Activated CD4-positive, alpha-beta memory T cell treated with anti-CD3 and anti-CD28 coated beads, Interleukin-2, amount 10 ng/mL, durations not matched to agents 7 days and 5 days (primary cell): ENCODE results near the gene KCTD6. TPM values are rescaled to one million over a fixed set of nuclear protein-coding genes. Genes with fewer than 3 reads are reported as not detected.
A peak's percentile ranks its signal among the peaks of the same experiment; 100 is the strongest.

Source experiments
- CTCF ChIA-PET: fragments of 350-600 bp; sonication (Branson Sonifier 250); formaldehyde crosslinking; loops from one replicate; lab custom pipeline; 2021; ENCODE audit warnings: antibody characterized with exemption, inconsistent platforms; lab: Charles Lee
- POLR2A ChIA-PET: fragments of 350-600 bp; sonication (Branson Sonifier 250); formaldehyde crosslinking; loops from one replicate; lab custom pipeline; 2021; ENCODE audit warnings: antibody characterized with exemption; lab: Charles Lee
- DNase-seq: peaks from one replicate; pipeline ENCODE4 v3.0.0-alpha.2; 2020
- H3K27ac Mint-ChIP-seq: one replicate; pipeline ENCODE4 v1.8.0; 2021; ENCODE audit warnings: mild to moderate bottlenecking, mixed read lengths
- H3K27me3 Mint-ChIP-seq: one replicate; pipeline ENCODE4 v1.8.0; 2021; ENCODE audit warnings: mixed read lengths
- H3K36me3 Mint-ChIP-seq: one replicate; pipeline ENCODE4 v1.8.0; 2021; ENCODE audit warnings: low read depth, mixed read lengths
- H3K4me1 Mint-ChIP-seq: one replicate; pipeline ENCODE4 v1.8.0; 2021; ENCODE audit warnings: mixed read lengths
- H3K4me3 Mint-ChIP-seq: one replicate; pipeline ENCODE4 v1.8.0; 2021; ENCODE audit warnings: mild to moderate bottlenecking, mixed read lengths
- H3K9me3 Mint-ChIP-seq: one replicate; pipeline ENCODE4 v1.8.0; 2021; ENCODE audit warnings: mixed read lengths
- total RNA-seq, 2 experiments: library from RNA; stranded (reverse); gene quantifications; one replicate each; pipeline ENCODE4 v1.2.3, GENCODE V29; 2021

KCTD6 gene
- total RNA-seq, 2 experiments from 2014 or later: 9.4 to 12.4 TPM

DNA sequence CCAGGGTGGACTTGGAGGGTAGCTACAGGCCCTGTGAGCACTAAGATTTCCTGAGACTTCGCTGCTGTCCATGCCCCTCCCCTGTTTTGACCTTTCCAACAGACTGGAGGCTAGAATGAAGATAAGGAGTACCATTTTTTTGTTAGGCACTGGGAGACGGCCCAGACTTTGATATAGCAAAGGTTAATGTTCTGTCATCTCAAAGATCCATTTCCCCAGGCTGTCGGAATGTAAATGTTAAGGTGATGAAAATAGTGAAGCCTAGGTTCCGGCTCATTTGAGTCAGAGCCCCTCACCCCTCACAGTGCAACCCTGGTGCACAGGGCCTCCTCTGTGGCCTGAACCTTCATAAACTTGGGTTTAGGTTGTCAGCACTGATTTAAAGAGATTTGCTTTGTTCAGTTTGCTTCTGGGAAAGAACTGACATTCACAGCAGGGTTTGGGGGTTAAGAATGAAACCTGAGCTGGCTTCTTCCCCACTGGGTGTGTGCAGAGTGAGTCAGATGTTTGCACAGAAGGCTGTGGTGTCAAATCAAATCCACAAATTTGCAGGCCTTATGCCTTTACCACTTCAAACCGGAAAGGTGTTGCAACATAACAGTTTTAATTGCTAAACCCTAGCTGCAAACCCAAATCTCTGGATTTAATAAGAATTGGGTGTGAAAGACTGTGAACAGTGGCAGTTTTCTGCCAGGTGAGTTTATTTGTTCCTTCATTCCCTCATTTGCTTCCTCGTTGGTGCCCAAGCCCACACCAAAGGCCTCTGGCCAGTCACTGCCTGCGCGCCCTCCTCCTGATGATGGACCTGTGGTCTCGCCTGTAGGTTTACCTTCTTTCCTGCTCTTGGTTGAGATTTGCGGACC lies 20.6 kb upstream of the KCTD6 start:
- Mint-ChIP-seq H3K9me3 (no peaks in the 10 kb centered on the region), H3K4me1 (peaks cover 61% of the 10 kb centered on the region), H3K27me3 (no peaks in the 10 kb centered on the region), H3K4me3 (peak overlapping the region; percentile 62), H3K27ac (peak overlapping the region; percentile 89), H3K36me3 (no peaks in the 10 kb centered on the region)
- POLR2A ChIA-PET: interaction anchor here (0.7 to 4.2 kb wide), 11 partner anchors 12 to 915 kb away, joined by 3 to 44 read pairs (median 4); partner anchors contain the start of genes HTD2, KCTD6, PDE12 and PDHB
- CTCF ChIA-PET: interaction anchor here (1.0 to 6.1 kb wide), 10 partner anchors 8 to 294 kb away, joined by 3 to 56 read pairs (median 5); partner anchors contain the start of genes HTD2, KCTD6, PXK and RPP14
- peak; percentile 75 for DNase-seq

GRCh38 chr3:58473275-58473674 lies 18.6 kb upstream of the KCTD6 start:
- no peak for DNase-seq
- H3K27ac Mint-ChIP-seq: peak overlapping the region; percentile 61
- CTCF ChIA-PET: interaction anchor here (1.5 to 6.1 kb wide), 6 partner anchors 10 to 167 kb away, joined by 3 to 56 read pairs (median 17); partner anchors contain the start of genes HTD2, KCTD6 and RPP14
- H3K4me1 Mint-ChIP-seq: peaks cover 61% of the 10 kb centered on the region
- no peak overlapping the region for H3K4me3 Mint-ChIP-seq
- H3K36me3 Mint-ChIP-seq: no peaks in the 10 kb centered on the region
- H3K9me3 Mint-ChIP-seq: no peaks in the 10 kb centered on the region
- no peaks in the 10 kb centered on the region for H3K27me3 Mint-ChIP-seq
- POLR2A ChIA-PET: interaction anchor here (1.5 to 4.2 kb wide), 3 partner anchors 13 to 40 kb away, joined by 5 to 44 read pairs (median 8); partner anchors contain the start of genes KCTD6 and PDHB

DNA sequence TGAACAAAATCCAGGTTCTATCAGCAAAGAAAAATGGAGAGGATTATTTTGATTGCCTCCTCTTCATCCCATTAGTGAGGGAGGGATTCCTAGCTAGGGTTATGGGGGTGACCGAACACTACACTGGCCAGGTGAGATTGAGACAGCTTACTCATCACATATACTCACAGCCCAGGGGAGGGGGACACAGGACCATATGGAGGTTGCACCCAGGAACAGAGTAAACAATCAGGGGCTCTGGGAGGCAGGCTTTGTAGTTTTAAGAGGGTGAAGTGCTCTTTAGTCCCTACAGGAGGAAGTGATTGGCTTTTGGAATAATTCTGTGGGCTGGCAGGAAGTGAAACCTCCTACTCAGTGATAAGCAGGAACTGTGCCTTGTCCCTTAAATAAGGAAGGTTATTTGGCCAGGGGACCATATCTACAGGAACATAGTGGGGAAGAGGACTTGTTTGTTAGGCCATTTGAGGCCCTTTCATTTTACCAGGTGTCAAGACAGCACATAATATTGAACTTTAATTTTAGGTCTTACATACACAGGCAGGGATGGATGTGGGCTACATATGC lies 17.5 kb upstream of the KCTD6 start:
- H3K9me3 Mint-ChIP-seq: peaks cover 2% of the 10 kb centered on the region
- H3K27me3 Mint-ChIP-seq: peaks cover 4% of the 10 kb centered on the region
- H3K27ac Mint-ChIP-seq: no peak overlapping the region
- POLR2A ChIA-PET: interaction anchor here (1.5 to 2.3 kb wide), 2 partner anchors 12 to 41 kb away, joined by 5 to 8 read pairs; partner anchors contain the start of gene PDHB
- H3K4me3 Mint-ChIP-seq: no peak overlapping the region
- peaks cover 5% of the 10 kb centered on the region for H3K36me3 Mint-ChIP-seq
- CTCF ChIA-PET: interaction anchor here (3.1 to 6.1 kb wide), 3 partner anchors 11 to 168 kb away, joined by 22 to 56 read pairs (median 28); partner anchors contain the start of genes HTD2, KCTD6 and RPP14
- DNase-seq: no peak
- H3K4me1 Mint-ChIP-seq: peaks cover 55% of the 10 kb centered on the region

GRCh38 chr3:58474967-58475578 lies 16.8 kb upstream of the KCTD6 start:
- CTCF ChIA-PET: interaction anchor here (1.4 to 6.1 kb wide), 2 partner anchors 168 to 169 kb away, joined by 3 to 28 read pairs; partner anchors contain the start of genes HTD2 and RPP14
- POLR2A ChIA-PET: interaction anchor here (1.0 to 1.2 kb wide), 2 partner anchors 12 to 17 kb away, joined by 3 read pairs; partner anchors contain the start of gene KCTD6
- no peak overlapping the region for H3K4me3 Mint-ChIP-seq
- H3K27me3 Mint-ChIP-seq: peaks cover 6% of the 10 kb centered on the region
- H3K4me1 Mint-ChIP-seq: peaks cover 52% of the 10 kb centered on the region
- no peak overlapping the region for H3K27ac Mint-ChIP-seq
- peaks cover 8% of the 10 kb centered on the region for H3K36me3 Mint-ChIP-seq
- no peak for DNase-seq
- peaks cover 2% of the 10 kb centered on the region for H3K9me3 Mint-ChIP-seq

DNA sequence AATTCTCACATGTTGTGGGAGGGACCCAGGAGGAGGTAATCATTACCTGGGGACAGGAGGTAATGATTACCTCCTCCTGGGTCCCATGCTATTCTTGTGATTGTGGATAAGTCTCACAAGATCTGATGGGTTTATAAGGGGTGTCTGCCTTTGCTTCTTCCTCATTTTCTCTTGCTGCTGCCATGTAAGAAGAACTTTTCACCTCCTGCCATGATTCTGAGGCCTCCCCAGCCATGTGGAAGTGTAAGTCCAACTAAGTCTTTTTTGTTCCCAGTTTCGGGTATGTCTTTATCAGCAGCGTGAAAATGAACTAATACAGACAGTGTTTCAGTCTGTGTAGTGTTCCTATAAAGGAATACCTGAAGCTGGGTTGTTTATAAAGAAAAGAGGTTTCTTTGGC lies 13.1 kb upstream of the KCTD6 start:
- no peak for DNase-seq
- ChIA-PET POLR2A (no interaction called here), CTCF (no interaction called here)
- peaks cover 8% of the 10 kb centered on the region for H3K36me3 Mint-ChIP-seq
- H3K9me3 Mint-ChIP-seq: peaks cover 2% of the 10 kb centered on the region
- peaks cover 13% of the 10 kb centered on the region for H3K27me3 Mint-ChIP-seq
- no peak overlapping the region for H3K27ac Mint-ChIP-seq
- H3K4me1 Mint-ChIP-seq: peaks cover 21% of the 10 kb centered on the region
- no peak overlapping the region for H3K4me3 Mint-ChIP-seq

GRCh38 chr3:58480309-58480708 lies 11.6 kb upstream of the KCTD6 start:
- Mint-ChIP-seq H3K27me3 (peaks cover 17% of the 10 kb centered on the region), H3K4me3 (no peak overlapping the region)

GRCh38 chr3:58482917-58483636 lies 8.8 kb upstream of the KCTD6 start:
- CTCF ChIA-PET: interaction anchor here (0.9 kb wide), 1 partner anchor 11 kb away, joined by 3 read pairs; no protein-coding TSS in a partner anchor
- H3K36me3 Mint-ChIP-seq: peaks cover 8% of the 10 kb centered on the region
- DNase-seq: no peak
- peaks cover 2% of the 10 kb centered on the region for H3K9me3 Mint-ChIP-seq
- POLR2A ChIA-PET: interaction anchor here (1.2 kb wide), 1 partner anchor 12 kb away, joined by 4 read pairs; no protein-coding TSS in a partner anchor
- peaks cover 39% of the 10 kb centered on the region for H3K27me3 Mint-ChIP-seq
- no peak overlapping the region for H3K4me3 Mint-ChIP-seq
- H3K4me1 Mint-ChIP-seq: peaks cover 12% of the 10 kb centered on the region
- no peak overlapping the region for H3K27ac Mint-ChIP-seq

More at GRCh38 chr3:58480309-58480708, 11.6 kb upstream of the KCTD6 start:
- Mint-ChIP-seq H3K27ac (no peak overlapping the region), H3K4me1 (peaks cover 6% of the 10 kb centered on the region), H3K9me3 (peaks cover 2% of the 10 kb centered on the region), H3K36me3 (peaks cover 8% of the 10 kb centered on the region)
- ChIA-PET POLR2A (no interaction called here), CTCF (interaction anchor here (2.4 kb wide), 1 partner anchor 11 kb away, joined by 6 read pairs; no protein-coding TSS in a partner anchor)
- DNase-seq: no peak

DNA sequence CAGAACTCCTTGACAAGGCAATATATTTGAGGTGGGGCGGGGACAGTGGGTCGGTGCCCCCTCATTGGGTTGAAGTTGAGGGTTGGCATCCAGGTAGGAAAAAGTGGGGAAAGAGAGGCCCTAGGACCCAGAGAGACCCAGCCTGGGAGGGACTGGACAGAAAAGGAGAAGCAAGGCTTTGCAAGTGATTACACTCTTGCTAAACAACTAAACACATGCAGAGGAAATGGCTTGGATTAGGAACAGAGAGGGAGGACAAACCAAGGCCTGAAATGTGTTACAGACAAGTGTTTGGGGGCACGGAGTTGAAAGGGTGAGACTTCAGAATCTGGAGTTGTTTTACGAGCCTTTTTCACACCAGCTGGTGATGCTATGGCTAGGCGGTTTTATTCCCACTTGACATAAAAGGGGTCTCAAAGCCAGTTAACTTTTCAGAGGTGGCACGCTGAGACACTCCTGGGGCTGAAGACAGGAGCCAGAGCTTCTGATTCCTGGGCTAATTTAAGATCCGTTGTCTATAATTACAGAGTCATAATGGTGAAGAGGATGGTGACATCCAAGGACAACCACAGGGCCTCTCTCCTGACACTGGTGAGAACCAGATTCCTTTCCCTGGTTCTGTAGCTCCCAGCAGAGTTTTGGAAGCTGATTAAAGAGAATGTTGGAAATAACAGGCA lies 7.7 kb upstream of the KCTD6 start:
- no peak for DNase-seq
- Mint-ChIP-seq H3K4me3 (no peak overlapping the region), H3K9me3 (no peaks in the 10 kb centered on the region), H3K4me1 (peaks cover 12% of the 10 kb centered on the region), H3K36me3 (peaks cover 3% of the 10 kb centered on the region), H3K27me3 (peaks cover 45% of the 10 kb centered on the region), H3K27ac (no peak overlapping the region)
- CTCF ChIA-PET: interaction anchor here (0.6 to 2.1 kb wide), 2 partner anchors 12 to 56 kb away, joined by 3 to 12 read pairs; no protein-coding TSS in a partner anchor
- POLR2A ChIA-PET: no interaction called here

- H3K4me3 Mint-ChIP-seq: no peak overlapping the region
- peaks cover 49% of the 10 kb centered on the region for H3K27me3 Mint-ChIP-seq
- H3K27ac Mint-ChIP-seq: no peak overlapping the region
- CTCF ChIA-PET: interaction anchor here (0.6 to 2.1 kb wide), 2 partner anchors 13 to 56 kb away, joined by 3 to 12 read pairs; no protein-coding TSS in a partner anchor
- H3K9me3 Mint-ChIP-seq: no peaks in the 10 kb centered on the region
- POLR2A ChIA-PET: no interaction called here
- no peak for DNase-seq
- peaks cover 14% of the 10 kb centered on the region for H3K4me1 Mint-ChIP-seq
- peaks cover under 1% of the 10 kb centered on the region for H3K36me3 Mint-ChIP-seq
Observed at GRCh38 chr3:58484722-58485069, 7.2 kb upstream of the KCTD6 start.

GRCh38 chr3:58485801-58486435 lies 6.0 kb upstream of the KCTD6 start:
- no peak for DNase-seq
- no peak overlapping the region for H3K4me3 Mint-ChIP-seq
- no peaks in the 10 kb centered on the region for H3K9me3 Mint-ChIP-seq
- no peaks in the 10 kb centered on the region for H3K36me3 Mint-ChIP-seq
- H3K27ac Mint-ChIP-seq: no peak overlapping the region
- H3K4me1 Mint-ChIP-seq: peaks cover 21% of the 10 kb centered on the region
- POLR2A ChIA-PET: interaction anchor here (1.0 to 1.4 kb wide), 2 partner anchors 10 to 12 kb away, joined by 3 to 5 read pairs; no protein-coding TSS in a partner anchor
- peaks cover 52% of the 10 kb centered on the region for H3K27me3 Mint-ChIP-seq
- CTCF ChIA-PET: interaction anchor here (1.0 to 2.1 kb wide), 2 partner anchors 8 to 14 kb away, joined by 3 to 12 read pairs; no protein-coding TSS in a partner anchor
